Endothelial cell of umbilical vein (primary cell): ENCODE results near the gene ATXN2. TPM values are rescaled to one million over a fixed set of nuclear protein-coding genes. Genes with fewer than 3 reads are reported as not detected.

ENCODE experiments used
- BruUV-seq: library from RNA; stranded (reverse); fragments of 400-500 nt; replicated peaks from 2 replicates; lab custom pipeline; 2021; lab: Mats Ljungman, UMichigan
- CTCF ChIA-PET: fragments of 300-600, 350-600 bp; sonication (Branson Sonifier 250); formaldehyde crosslinking; loops from one replicate; lab custom pipeline; 2021; ENCODE audit warnings: antibody characterized with exemption, inconsistent platforms; lab: Charles Lee
- POLR2A ChIA-PET: fragments of 300-600, 350-600 bp; sonication (Branson Sonifier 250); formaldehyde crosslinking; loops from one replicate; lab custom pipeline; 2021; ENCODE audit warnings: antibody characterized with exemption, inconsistent platforms; lab: Charles Lee
- DNase-seq: peaks from one replicate; pipeline ENCODE4 v3.0.0-alpha.2; 2011; ENCODE audit warnings: low read depth, low spot score
- FAIRE-seq: peaks from 2 replicates; lab custom pipeline; 2011; peaks lifted over from hg19 to GRCh38; lab: Jason Lieb, UNC
- H2AFZ ChIP-seq: 2 replicates; pipeline ENCODE4 v1.6.0; 2012; ENCODE audit warnings: low read depth, low read length, control low read depth, inconsistent platforms
- H3K27ac ChIP-seq: 2 replicates; pipeline ENCODE4 v1.5.1; 2011; ENCODE audit warnings: low read depth, mild to moderate bottlenecking, control low read depth, low read length, moderate library complexity; ENCODE audit not compliant: insufficient read depth
- H3K27me3 ChIP-seq, 2 experiments: 2 replicates each; pipeline versions ENCODE4 v1.6.0 to v1.6.1; 2011; ENCODE audit warnings: low read length in 2 of 2, mixed read lengths in 1 of 2; ENCODE audit not compliant: control insufficient read depth in 2 of 2, insufficient read depth in 2 of 2
- H3K36me3 ChIP-seq, 2 experiments: 2 replicates in 1 of 2; 3 replicates in 1 of 2; pipeline ENCODE4 v1.5.1; 2011; ENCODE audit warnings: low read length in 2 of 2, mild to moderate bottlenecking in 1 of 2, moderate library complexity in 1 of 2; ENCODE audit not compliant: control insufficient read depth in 2 of 2, insufficient read depth in 2 of 2; ENCODE audit errors: extremely low read depth in 1 of 2
- H3K4me1 ChIP-seq: 3 replicates; pipeline ENCODE4 v1.5.1; 2011; ENCODE audit warnings: mild to moderate bottlenecking, low read length; ENCODE audit not compliant: control insufficient read depth, insufficient read depth; ENCODE audit errors: extremely low read depth
- H3K4me2 ChIP-seq: 2 replicates; pipeline ENCODE4 v1.6.1; 2011; ENCODE audit warnings: low read length, control low read depth, mixed read lengths; ENCODE audit not compliant: insufficient read depth
- H3K4me3 ChIP-seq, 3 experiments: fragments of 200-600 bp in 1 of 3; sonication (generic), shearing (Covaris generic) in 1 of 3; replicated peaks in 1 of 3; 2 replicates each; pipeline ENCODE4 v1.5.1; 2011 to 2016; ENCODE audit warnings: control low read depth in 3 of 3, low read length in 3 of 3, mild to moderate bottlenecking in 2 of 3, inconsistent platforms in 1 of 3, low read depth in 1 of 3, moderate library complexity in 1 of 3; ENCODE audit not compliant: insufficient read depth in 1 of 3
- H3K79me2 ChIP-seq: 2 replicates; pipeline ENCODE4 v1.6.0; 2012; ENCODE audit warnings: low read length, inconsistent platforms; ENCODE audit not compliant: control insufficient read depth, insufficient read depth
- H3K9ac ChIP-seq: replicated peaks from 2 replicates; pipeline ENCODE3; 2011; ENCODE audit warnings: low read length, control low read depth; ENCODE audit not compliant: insufficient read depth; ENCODE audit errors: extremely low read depth
- H3K9me1 ChIP-seq: replicated peaks from 3 replicates; pipeline ENCODE4 v1.6.0; 2011; ENCODE audit warnings: mild to moderate bottlenecking, low read length; ENCODE audit not compliant: control insufficient read depth, insufficient read depth; ENCODE audit errors: extremely low read depth
- H3K9me3 ChIP-seq: replicated peaks from 2 replicates; pipeline ENCODE4 v1.5.1; 2012; ENCODE audit warnings: low read length, inconsistent platforms; ENCODE audit not compliant: control insufficient read depth, insufficient read depth
- H4K20me1 ChIP-seq: replicated peaks from 2 replicates; pipeline ENCODE3; 2011; ENCODE audit warnings: mild to moderate bottlenecking, low read length; ENCODE audit not compliant: control insufficient read depth, insufficient read depth; ENCODE audit errors: extremely low read depth
- EZH2 ChIP-seq: IDR thresholded peaks from 2 replicates; pipeline ENCODE4 v1.6.1; 2012; ENCODE audit warnings: borderline replicate concordance, low read depth, mild to moderate bottlenecking, moderate library complexity, low read length, inconsistent platforms; ENCODE audit not compliant: severe bottlenecking
- FOS ChIP-seq: IDR thresholded peaks from 2 replicates; pipeline ENCODE4 v1.6.1; 2011; ENCODE audit warnings: mild to moderate bottlenecking, low read length, moderate library complexity, borderline replicate concordance; ENCODE audit not compliant: insufficient read depth
- GATA2 ChIP-seq: IDR thresholded peaks from 2 replicates; pipeline ENCODE4 v1.7.0; 2011; ENCODE audit warnings: low read depth, mild to moderate bottlenecking, moderate library complexity, mixed read lengths, low read length; ENCODE audit not compliant: insufficient read length, insufficient read depth
- JUN ChIP-seq: IDR thresholded peaks from 2 replicates; pipeline ENCODE4 v1.6.1; 2011; ENCODE audit warnings: borderline replicate concordance, low read depth; ENCODE audit not compliant: insufficient read length, insufficient read depth
- MYC ChIP-seq: IDR thresholded peaks from one replicate; pipeline ENCODE4 v1.6.1; 2011; ENCODE audit warnings: mild to moderate bottlenecking, low read depth, low read length
- POLR2A ChIP-seq: IDR thresholded peaks from 2 replicates; pipeline ENCODE4 v1.6.1; 2012; ENCODE audit warnings: low read depth, mild to moderate bottlenecking, control low read depth, low read length
- POLR2AphosphoS5 ChIP-seq: IDR thresholded peaks from 2 replicates; pipeline ENCODE4 v1.6.1; 2012; ENCODE audit warnings: low read depth, mild to moderate bottlenecking, control low read depth, low read length, moderate library complexity; ENCODE audit not compliant: insufficient read depth
- dilution Hi-C: fragments of 300-500 bp; cut with MboI; formaldehyde crosslinking; loops from one replicate; pipeline ENCODE4 v1.15.0; 2019; ENCODE audit warnings: low sequenced_read_pairs; ENCODE audit not compliant: extremely low pct_ligation_motif_present
- intact Hi-C: fragments of 100-400 bp; cut with micrococcal nuclease; formaldehyde crosslinking; loops from one replicate; pipeline ENCODE4 v1.10.0; 2022
- polyA plus RNA-seq, 4 experiments: library from polyadenylated mRNA; depleted of rRNA in 3 of 4; stranded (reverse) in 3 of 4; unstranded in 1 of 4; fragments of >200 nt; gene quantifications; 2 replicates each; pipeline versions ENCODE4 v1.2.1 to v1.2.3, GENCODE V29; 2011 to 2012; ENCODE audit warnings: missing spikeins in 1 of 4
- total RNA-seq: library from RNA; stranded (reverse); gene quantifications from 2 replicates; pipeline ENCODE4 v1.2.3, GENCODE V29; 2021
- TF ChIP-seq, protein P1 (sequence below): IDR thresholded peaks from 2 replicates; pipeline ENCODE4 v1.6.1; 2011; ENCODE audit not compliant: insufficient read depth, insufficient read length
- TF ChIP-seq, protein P2 (sequence below), 2 donors: IDR thresholded peaks; 1 replicate in 1 of 2; 2 replicates in 1 of 2; pipeline ENCODE4 v1.5.1; 2011; ENCODE audit warnings: low read length in 2 of 2, mild to moderate bottlenecking in 2 of 2, moderate library complexity in 2 of 2, control low read depth in 1 of 2, inconsistent platforms in 1 of 2, low read depth in 1 of 2; ENCODE audit not compliant: insufficient read depth in 1 of 2; ENCODE audit errors: extremely low read depth in 1 of 2

ATXN2 gene
- total and polyA plus RNA-seq, 2 donors (not counting 3 experiments of a cell fraction or from before 2014, with no cell fraction given), result 58.9 to 86.7 TPM

DNA sequence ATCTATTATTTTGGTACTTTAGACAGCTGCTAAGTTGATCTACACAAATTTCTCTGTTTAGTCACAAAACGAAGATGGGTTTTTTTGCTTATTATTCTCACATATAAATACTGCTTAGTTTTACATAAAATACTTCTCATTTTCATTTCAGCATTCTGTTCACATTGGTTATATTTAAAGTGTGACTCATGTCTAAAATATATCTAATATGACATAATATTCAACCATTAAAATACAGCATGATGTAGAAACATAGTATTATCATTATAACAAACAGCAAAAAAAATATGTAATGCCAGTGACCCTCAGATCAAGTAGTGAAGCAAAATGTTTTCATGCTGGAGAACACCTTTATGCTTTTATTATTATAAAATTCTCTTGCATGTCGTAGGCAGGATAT, 129.7 kb downstream of the ATXN2 start:
- H3K4me2 ChIP-seq, result no peak overlapping the region
- H3K36me3 ChIP-seq, result peaks cover 1 to 15% of the 10 kb centered on the region in 2 experiments
- no peak overlapping the region for H3K9ac ChIP-seq
- H3K9me1 ChIP-seq, result no peaks in the 10 kb centered on the region
- CTCF ChIA-PET, result interaction anchor here (0.6 kb wide), 1 partner anchor 10 kb away, joined by 4 read pairs; no protein-coding TSS in a partner anchor
- H4K20me1 ChIP-seq, result no peaks in the 10 kb centered on the region
- no peaks in the 10 kb centered on the region for H3K79me2 ChIP-seq
- no peak overlapping the region for H3K27ac ChIP-seq
- no peaks in the 10 kb centered on the region for H3K27me3 ChIP-seq
- FAIRE-seq (no peak), DNase-seq (no peak)
- peaks cover 3% of the 10 kb centered on the region for H3K4me1 ChIP-seq
- no peak overlapping the region for H3K4me3 ChIP-seq
- BruUV-seq, result no TSS peak
- dilution Hi-C loops (no loop called here), intact Hi-C loops (no loop called here)
- no peak overlapping the region for H2AFZ ChIP-seq
- TF ChIP-seq JUN, result no peak
- TF ChIP-seq EZH2, result no peak
- TF ChIP-seq, protein P1, sequence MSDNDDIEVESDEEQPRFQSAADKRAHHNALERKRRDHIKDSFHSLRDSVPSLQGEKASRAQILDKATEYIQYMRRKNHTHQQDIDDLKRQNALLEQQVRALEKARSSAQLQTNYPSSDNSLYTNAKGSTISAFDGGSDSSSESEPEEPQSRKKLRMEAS, result no peak
- no peak for TF ChIP-seq MYC
- TF ChIP-seq POLR2AphosphoS5, result no peak
- TF ChIP-seq FOS, result no peak
- no peak for TF ChIP-seq GATA2
- TF ChIP-seq, protein P2, sequence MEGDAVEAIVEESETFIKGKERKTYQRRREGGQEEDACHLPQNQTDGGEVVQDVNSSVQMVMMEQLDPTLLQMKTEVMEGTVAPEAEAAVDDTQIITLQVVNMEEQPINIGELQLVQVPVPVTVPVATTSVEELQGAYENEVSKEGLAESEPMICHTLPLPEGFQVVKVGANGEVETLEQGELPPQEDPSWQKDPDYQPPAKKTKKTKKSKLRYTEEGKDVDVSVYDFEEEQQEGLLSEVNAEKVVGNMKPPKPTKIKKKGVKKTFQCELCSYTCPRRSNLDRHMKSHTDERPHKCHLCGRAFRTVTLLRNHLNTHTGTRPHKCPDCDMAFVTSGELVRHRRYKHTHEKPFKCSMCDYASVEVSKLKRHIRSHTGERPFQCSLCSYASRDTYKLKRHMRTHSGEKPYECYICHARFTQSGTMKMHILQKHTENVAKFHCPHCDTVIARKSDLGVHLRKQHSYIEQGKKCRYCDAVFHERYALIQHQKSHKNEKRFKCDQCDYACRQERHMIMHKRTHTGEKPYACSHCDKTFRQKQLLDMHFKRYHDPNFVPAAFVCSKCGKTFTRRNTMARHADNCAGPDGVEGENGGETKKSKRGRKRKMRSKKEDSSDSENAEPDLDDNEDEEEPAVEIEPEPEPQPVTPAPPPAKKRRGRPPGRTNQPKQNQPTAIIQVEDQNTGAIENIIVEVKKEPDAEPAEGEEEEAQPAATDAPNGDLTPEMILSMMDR (IDR thresholded peaks at IDR 0.05; ENCODE audit: extremely low read depth in 1 of 2, insufficient read depth in 1 of 2, low read depth in 1 of 2, low read length in 2 of 2), result no peak
- TF ChIP-seq POLR2A, result no peak
- POLR2A ChIA-PET, result no interaction called here
- no peaks in the 10 kb centered on the region for H3K9me3 ChIP-seq
